NCI-H748 treated with DMSO at 0.1 percent for 48 hours (cell line): ENCODE data around the gene FAM174B.

ENCODE experiments used
- DNase-seq: peaks from one replicate; lab custom pipeline; 2025; lab: John Stamatoyannopoulos, UW

FAM174B gene

GRCh38 chr15:92664178-92664900 is 8.8 kb upstream of the FAM174B start:
- DNase-seq, result no peak

- no peak for DNase-seq
Observed at GRCh38 chr15:92663250-92663951, 7.8 kb upstream of the FAM174B start.

GRCh38 chr15:92662762-92663161 is 7.2 kb upstream of the FAM174B start:
- no peak for DNase-seq

GRCh38 chr15:92661956-92662355 is 6.4 kb upstream of the FAM174B start:
- DNase-seq, result no peak

GRCh38 chr15:92661069-92661468 is 5.5 kb upstream of the FAM174B start:
- no peak for DNase-seq

- DNase-seq, result no peak
Observed at GRCh38 chr15:92657486-92657885, 1.9 kb upstream of the FAM174B start.

GRCh38 chr15:92656089-92656488 is 514 bp upstream of the FAM174B start:
- DNase-seq, result no peak

- DNase-seq, result no peak
Observed at GRCh38 chr15:92654662-92655061, 913 bp downstream of the FAM174B start.

GRCh38 chr15:92653836-92654539 is 1.6 kb downstream of the FAM174B start:
- DNase-seq, result peak; percentile 55

- DNase-seq, result no peak
Observed at GRCh38 chr15:92653366-92653765, 2.2 kb downstream of the FAM174B start.

- no peak for DNase-seq
Observed at GRCh38 chr15:92652576-92652966, 3.0 kb downstream of the FAM174B start.

GRCh38 chr15:92651877-92652575 is 3.5 kb downstream of the FAM174B start:
- no peak for DNase-seq

- no peak for DNase-seq
Observed at GRCh38 chr15:92650966-92651365, 4.6 kb downstream of the FAM174B start.

GRCh38 chr15:92650256-92650655 is 5.3 kb downstream of the FAM174B start:
- no peak for DNase-seq

GRCh38 chr15:92648190-92648875 is 7.2 kb downstream of the FAM174B start:
- DNase-seq, result peak; percentile 34

GRCh38 chr15:92647467-92648163 is 8.0 kb downstream of the FAM174B start:
- DNase-seq, result no peak

- DNase-seq, result no peak
Observed at GRCh38 chr15:92646216-92646615, 9.4 kb downstream of the FAM174B start.

GRCh38 chr15:92645731-92646130 is 9.8 kb downstream of the FAM174B start:
- DNase-seq, result no peak

- no peak for DNase-seq
Observed at GRCh38 chr15:92645051-92645631, 10.4 kb downstream of the FAM174B start.

- DNase-seq, result no peak
Observed at GRCh38 chr15:92643849-92644815, 11.4 kb downstream of the FAM174B start.
